Stimulated activated CD8-positive, alpha-beta memory T cell treated with anti-CD3 and anti-CD28 coated beads, Interleukin-4, amount 100 ng/mL, for 4 hours (primary cell): ENCODE measurements around the gene HS6ST2.
"Not testable (repeated sequence)": the region's sequence is repeated elsewhere in the genome, so short reads cannot be mapped to it uniquely, and the experiment has no call there.

Source experiments
- DNase-seq, 2 donors: peaks; one replicate each; pipeline ENCODE4 v3.0.0-alpha.2; 2020; ENCODE audit warnings: low read depth in 2 of 2, low spot score in 1 of 2

Gene HS6ST2

DNA sequence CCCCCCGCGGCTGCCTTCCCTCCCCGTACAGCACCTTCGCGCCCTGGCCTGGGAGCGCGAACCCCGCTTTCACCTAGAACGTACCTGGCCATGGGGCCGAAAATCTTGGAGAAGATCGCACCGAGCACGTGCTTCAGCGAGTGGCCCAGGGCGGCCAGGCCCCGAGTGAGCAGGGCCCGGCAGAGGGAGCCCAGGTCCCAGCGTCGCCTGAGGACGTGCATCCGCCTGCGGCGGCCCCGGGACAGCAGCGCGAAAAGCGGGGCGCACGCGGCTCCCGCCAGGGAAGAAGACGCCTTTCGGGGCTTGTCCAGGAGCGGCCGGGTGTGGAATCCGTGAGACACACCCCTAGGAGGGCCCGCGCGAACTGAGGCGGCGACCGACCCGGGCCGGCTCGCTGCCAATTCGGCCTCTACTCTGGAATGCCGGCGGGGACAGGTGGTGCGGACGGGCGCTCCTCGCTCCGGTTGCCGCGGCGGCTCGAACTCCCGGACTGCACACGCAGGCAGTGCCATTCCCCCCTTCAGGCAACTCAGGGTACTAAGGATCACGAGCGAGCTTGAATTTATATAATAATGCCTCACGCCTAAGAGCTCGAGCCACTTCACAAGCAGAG, at the start of gene HS6ST2:
TSS of gene HS6ST2 (minus strand) at position 539 of the 613 bp plus-strand sequence.
- DNase-seq: no peak

DNA sequence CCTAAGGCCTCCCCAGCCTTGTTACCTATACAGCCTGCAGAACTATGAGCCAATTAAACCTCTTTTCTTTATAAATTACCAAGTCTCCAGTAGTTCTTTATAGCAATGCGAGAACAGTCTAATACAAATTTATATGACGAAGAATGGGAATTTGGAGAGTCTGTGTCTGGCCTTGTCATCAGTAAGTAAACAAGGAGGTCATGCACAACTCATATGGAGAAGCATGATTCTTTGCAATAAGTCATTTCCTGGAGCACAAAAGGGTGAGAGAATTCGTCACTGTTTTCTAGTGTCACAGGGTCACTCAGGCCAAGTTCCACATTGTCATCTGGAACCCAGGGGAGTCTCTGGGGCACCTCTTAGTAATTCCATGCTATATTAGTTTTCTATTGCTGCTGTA, 49.0 kb upstream of the HS6ST2 start:
- no peak for DNase-seq

DNA sequence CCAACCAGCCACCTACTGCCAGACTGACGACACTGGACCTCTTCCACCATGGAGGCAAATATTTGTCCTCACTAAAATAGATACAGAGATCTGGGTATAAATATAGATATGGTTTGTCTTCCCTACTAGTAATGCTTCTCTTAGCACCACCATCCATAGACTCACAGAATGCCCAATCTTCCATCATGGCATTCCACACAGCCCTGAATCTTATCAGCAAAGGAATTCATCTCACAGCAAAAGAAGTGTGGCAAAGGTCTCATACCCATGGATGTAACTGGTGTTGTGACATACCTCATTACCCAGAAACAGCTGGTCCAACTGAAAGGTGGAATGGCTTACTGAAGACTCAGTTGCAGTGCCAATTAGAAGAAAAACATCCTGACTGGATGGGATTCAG, 47.2 kb upstream of the HS6ST2 start:
- no peak for DNase-seq

DNA sequence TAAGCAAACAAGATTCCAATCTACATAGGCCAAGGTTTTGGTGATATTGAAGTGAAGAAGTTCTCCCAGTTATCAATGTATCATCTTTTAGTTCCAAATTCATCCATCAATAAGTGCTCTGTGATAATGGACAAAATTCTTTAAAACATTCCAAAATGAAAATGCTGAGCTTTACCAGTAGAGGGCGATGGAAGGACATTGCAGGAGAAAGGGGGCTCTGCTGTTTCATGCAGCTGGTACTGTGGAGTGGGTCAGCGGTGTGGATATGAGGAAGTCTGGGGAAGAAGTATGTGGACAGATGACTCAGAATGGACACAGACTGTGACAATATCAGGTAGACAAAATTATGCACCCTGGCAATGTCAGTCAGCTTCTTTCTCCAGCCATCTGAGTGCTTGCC, 46.6 kb upstream of the HS6ST2 start:
- DNase-seq: no peak

DNA sequence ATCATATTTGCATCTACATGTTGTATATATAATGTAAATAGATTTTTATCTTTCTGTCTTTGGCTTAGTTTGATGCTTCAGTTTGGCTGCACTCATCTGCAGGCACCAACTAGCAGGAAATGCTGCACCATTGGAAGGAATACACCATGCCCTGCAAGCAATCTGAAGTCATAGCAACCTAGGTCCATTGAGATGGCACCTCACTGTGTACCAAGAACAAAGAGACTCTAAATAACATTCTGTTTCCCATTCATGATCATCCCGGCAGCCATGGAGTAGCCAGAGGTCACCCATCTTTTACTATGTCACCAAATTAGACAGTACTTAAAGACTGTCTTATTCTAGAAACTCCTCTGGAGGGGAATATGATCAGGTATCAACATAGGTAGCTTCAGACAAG, 40.8 kb upstream of the HS6ST2 start:
- no peak for DNase-seq

DNA sequence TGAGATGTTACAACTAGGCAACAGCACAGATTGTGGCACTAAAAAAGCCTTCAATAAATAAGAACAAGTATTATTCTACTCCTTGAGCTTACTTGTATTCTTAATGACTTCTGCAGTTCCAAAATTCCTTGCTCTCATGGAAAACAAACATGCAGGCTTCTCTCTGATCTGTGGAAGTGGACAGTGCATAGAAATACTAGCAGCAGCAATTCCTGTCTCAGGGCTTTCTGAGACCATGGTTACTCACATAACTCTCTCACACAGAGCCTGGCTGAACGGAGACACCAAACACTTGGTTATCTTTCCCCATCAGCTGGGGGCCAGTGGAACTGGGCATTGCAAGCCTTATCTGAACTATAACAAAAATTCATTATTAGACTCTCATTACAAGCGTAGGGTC, 32.4 kb upstream of the HS6ST2 start:
- DNase-seq: no peak

DNA sequence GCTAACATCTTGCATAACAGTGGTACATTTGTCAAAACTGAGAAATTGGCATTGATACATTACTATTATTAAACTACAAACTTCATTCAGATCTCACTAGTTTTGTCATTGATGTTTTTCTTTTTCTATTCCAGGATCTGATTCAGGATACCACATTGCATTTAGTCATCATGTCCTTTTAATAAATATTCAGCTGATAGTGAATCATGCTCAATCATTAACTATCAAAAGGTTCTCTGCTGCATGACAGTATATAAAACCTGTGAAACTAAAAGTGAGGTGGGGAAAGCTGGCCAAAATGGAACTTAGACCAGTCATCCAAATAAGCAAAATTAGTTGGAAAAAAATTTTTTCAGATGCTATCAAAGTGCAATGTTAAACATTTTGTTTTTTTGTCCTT, 28.1 kb upstream of the HS6ST2 start:
- no peak for DNase-seq

DNA sequence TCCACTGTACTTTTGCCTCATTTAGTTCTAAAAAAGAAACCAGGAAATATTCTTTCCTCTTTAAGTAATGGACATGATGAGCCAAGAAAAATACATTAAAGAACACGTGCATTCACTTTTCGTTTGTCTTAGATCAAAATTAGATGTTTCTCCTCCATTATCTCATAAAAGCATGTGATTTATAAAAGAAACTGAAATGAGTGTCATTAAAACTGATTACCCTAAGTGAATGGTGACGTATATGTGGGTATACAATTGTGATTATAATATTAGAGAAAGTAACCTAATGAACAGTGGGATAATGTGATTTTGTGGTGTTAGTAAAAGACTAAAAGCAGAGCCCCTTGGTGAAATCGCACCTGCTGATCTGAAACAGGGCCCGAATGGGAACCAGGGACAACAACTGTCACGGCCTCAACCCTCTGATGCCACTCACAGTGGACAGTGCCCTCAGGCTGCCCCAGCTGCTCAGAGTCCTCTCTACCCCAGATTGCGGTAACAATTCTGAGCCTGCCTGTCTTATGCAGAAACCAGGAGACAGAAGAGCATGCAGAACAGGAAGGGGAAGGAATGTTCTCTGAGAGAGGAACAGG, 25.7 kb upstream of the HS6ST2 start:
- DNase-seq: no peak

DNA sequence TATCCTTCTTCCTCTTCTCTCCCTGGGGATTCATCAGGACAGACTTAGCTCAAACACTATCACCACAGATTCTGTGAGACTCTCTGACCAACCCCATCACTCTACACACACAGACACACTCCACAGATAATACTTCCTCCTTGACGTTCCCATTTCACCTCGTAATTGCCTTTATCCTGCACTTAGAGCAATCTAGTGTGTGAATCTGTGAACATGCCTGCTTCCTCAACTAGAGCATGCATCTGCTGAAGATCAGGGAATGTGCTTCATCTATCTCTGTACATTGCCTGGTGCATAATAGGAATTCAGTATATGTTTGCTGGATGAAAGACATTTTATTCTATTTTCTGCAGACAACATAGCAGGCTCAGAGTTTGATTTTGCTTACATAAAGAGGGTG, 25.1 kb upstream of the HS6ST2 start:
- no peak for DNase-seq

DNA sequence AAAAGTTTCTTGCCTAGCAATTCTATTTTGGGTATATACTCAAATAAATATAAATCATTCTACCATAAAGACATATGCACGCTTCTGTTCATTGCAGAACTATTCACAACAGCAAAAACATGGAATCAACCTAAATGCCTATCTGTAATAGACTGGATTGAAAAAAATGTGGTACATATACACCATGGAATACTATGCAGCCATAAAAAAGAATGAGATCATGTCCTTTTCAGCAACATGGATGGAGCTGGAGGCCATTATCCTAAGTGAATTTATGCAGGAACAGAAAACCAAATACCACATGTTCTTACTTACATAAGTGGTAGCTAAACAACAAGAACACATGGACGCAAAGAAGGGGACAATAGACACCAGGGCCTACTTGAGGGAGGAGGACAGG, 21.6 kb upstream of the HS6ST2 start:
- not testable (repeated sequence) for DNase-seq

DNA sequence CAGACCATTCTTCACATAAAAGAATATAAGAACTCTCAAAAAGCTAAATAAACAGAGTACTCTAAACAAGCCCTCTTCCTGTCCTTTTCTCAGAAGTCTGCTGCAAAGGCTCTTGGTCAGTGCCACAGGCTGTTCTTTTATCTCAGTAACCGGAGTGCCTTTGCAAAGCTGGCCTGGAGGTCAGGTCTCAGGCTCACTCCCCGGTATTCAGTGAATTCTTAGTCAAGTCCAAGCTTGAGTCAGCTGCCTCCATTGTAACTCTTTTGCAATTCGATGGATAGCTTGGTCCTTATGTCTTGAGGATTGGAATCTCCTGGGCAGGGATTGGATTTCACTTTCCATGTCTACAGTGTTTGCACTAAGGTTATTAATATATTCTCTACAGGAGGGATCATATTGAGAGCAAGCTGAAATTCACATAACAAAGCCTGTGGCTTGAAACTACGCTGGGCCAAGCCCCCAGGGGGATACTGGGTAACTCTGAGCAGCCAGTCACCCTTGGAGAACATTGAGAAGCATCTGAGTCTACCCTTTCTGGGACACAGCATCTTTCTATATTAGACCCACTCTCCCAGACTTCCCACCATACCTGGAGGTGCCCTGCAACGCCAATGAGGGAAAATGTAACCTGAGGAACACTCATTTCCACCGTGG, 10.0 kb upstream of the HS6ST2 start:
- DNase-seq: no peak

DNA sequence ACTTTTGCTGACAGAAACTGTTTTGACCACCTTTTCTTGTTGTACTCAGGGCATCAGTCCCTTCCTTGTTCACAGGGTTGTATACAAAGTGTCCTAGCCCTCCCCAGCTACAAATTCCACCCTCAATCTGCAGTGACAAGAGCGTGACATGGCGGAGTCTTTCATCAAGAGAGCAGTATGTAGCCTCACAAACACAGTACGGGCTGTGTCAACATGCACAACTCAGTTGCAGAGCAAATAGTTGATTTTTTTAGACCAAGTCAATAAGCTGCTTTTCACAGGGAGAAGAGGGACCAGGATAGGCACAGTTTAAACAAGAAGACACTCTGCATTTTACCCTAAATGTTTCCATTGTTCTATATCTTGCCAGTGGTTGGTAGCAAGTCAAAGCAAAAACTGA, 8.6 kb upstream of the HS6ST2 start:
- DNase-seq: no peak

DNA sequence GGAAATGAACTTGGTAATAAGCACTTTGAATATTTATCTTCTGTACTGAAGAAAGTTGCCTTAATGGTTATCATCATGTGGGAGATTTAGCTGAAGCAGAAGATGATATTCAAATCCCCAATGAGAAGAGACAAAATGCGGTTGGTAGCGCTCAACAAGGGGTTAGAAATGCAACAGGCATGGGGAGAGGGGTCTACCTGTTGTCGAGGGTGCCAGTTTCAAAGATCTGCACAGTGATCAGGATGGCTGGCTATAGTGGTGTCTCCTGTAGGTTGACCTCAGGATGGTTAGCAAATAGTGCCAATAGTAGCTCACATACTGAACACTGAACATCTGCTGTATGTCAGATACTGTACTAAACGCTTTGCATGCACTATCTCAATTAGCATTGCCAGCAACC, 7.0 kb upstream of the HS6ST2 start:
- DNase-seq: no peak

DNA sequence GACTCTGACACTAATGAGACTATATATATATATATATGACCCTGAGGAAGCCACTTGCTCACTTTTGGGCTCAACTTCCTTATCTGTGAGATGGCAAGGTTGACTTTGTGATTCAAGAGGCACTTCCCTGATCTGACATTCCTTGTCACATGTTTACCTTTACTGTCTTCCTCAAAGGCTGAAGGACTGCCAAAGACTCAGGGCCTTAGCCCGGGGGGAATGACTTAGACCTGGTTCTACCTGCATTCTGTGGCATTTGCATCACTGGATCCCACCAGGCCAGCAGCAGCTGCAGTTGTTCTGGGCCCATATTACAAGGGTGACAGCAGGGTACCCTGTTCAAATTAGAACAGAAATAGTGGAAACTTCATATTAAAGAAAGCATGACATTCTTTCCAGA, 3.1 kb upstream of the HS6ST2 start:
- DNase-seq: no peak

DNA sequence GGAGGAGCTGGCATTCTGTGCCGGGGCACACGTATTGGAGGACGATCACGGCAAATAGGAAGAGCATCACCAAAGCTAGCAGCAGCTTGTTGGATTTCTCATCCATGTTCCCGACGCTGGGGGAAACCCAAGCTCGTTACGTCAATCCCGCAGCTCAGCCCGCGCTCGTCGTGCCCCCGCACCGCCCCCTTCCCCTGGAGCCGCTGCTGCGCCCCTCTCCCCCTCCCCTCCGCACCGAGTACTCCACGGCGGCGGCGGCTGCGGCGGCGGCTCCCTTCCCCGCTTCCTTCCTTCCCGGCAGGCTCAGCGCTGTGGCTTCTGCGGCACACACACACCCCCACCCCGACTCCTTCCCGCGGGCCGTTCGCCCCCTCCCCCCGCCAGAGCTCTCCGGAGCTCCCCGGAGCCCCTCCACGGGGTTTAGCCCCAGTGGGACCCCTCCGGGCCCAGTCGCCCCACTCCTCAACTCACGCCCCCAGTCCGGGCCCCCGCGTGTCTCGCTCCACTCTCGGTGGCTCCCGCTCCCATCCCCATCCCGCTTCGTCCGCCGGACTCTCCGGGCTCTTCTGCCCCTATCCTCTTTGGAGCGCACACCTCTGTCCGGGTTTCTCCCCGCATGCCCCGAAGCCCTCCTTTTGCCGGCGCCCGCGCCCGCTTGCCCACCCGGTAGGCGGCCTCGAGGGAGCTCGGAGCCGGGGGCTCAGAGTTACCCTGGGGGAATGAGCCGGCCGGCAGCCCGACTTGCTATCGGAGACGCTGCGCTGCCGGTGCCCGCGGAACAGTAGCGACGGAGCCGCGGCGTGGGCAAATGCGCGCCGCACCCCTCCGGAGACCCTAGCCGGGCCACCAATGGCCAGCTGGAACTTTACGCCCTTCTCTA, 978 bp downstream of the HS6ST2 start:
- DNase-seq: no peak

DNA sequence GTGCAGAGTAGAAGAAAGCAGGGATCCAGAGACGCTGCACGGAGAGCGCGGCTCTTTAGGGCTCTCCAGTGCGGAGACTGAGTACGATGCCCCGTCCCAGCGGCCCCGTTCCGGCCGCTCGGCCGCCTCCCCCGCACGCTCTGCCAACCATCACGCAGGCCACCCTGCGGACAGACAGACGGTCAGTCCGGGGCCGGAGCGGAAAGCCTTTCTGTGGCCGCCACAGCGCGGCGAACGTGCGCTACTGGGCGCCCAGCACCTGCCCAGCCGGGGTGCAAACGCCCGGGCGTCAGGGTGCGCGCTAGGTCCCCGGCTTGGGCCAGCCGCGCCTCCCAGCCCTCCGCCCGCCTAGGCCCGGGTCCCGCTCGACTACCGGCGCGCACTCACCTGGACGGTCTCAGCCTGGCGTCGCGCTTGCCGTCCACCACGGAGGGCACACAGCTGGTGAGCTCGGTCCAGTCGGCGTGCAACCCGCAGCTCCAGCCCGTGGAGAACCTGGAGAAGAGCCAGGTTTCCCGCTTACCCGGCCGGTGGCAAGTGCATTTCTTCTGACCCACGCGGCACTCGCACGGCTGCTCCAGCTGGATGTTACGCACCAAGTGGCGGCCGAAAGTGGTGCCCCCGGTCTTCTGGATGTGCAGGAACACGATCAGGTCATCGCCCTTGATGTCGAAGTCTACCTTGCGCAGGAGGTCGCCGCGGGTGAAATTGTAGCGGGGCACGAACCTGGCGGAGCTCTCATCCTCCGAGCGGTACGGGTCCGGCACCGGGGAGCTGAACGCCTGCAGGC, 1.8 kb downstream of the HS6ST2 start:
- DNase-seq: no peak

DNA sequence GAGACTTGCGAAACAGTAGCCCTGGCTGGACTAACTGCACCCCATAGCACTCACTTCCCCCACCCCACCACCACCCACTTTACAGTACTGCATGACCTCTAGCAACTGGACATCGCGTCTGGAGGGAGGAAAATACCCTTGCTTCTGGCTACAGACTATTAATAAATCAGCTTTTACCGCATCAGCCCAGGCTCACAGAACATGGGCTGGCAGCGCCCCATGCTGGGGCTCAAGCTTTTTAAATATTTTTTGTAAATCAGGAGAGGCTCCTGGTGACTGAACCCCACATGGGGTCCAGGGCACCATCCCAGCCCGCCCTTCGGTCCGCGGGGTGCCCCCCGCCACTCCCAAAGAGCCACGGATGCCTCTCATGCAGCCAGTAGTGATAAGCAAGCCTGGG, 2.7 kb downstream of the HS6ST2 start:
- DNase-seq: no peak

DNA sequence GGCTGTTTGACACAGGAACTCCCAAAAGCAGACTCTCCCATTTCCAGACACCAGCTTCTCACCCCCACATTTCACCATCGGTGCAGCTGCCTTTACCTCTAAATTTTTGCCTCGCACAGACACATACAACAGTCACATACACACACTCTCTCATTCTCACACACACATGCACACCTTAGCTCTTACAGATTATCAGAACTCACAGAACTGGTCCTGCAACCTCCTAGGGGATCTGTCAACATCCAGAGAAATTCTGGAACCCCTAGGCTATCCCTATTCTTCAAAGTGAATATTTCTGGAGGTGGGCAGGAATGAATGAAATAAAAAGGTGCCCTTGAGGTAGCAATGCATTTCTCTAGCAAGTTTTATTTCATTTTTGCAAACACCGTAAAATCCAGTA, 4.1 kb downstream of the HS6ST2 start:
- no peak for DNase-seq

DNA sequence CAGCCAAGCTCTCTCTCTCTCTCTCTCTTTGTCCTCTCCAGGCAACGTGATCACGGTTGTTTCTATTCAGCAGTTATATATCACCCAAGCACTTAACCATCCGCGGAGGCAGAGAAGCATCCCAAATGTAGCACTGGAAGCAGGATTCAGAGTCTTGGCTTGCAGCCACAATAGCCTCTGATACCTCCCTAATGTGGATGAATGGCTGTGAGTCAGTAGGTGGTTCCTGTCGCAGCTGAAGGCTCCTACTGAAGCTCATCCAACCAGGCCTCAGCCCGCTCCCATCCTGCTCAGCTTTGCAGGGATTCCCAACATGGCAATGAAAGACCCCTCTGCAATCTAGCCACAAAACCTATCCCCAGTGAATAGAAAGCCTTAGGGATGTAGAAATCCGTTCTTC, 5.1 kb downstream of the HS6ST2 start:
- no peak for DNase-seq

DNA sequence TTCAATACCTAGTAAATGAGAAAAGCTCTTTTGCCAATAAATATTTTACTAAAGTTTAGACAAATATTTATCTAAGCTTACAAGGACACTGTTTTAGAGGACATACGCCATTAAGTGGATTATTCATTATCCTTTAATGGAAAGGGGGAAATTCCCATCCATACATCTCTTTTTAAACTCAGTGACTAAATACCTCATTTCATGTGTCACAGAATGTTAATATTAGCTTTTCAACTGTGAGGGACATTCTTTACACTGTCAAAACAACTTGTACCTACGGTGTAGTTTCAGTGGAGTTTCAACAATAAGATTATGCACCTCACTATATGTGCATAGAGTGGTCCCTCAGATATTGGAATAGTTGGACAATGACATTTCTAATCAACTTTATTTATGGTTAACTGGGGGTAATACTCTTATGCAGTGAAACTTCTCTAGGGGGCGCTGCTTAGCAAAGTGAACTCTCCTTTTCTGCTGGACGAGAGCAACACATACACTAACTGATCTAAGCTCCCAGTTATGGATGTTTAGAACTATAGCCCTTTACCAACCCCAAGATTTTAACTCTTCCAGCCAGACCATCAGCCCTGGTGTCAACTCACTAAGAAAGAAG, 9.7 kb downstream of the HS6ST2 start:
- no peak for DNase-seq
